Stimulated activated CD4-positive, alpha-beta T cell treated with anti-CD3 and anti-CD28 coated beads, TNF-alpha, amount 100 ng/mL, for 1 hour (primary cell): ENCODE data around the gene TANGO6.
"Not testable (repeated sequence)": the region's sequence is repeated elsewhere in the genome, so short reads cannot be mapped to it uniquely, and the experiment has no call there.

Experiments used
- DNase-seq, 3 donors: peaks; one replicate each; pipeline ENCODE4 v3.0.0-alpha.2; 2020; ENCODE audit warnings: low read depth in 3 of 3, low spot score in 1 of 3

Gene TANGO6

GRCh38 chr16:68960910-68961309, 117.6 kb downstream of the TANGO6 start:
- DNase-seq, result no peak

- DNase-seq, result no peak
Observed at GRCh38 chr16:68961778-68962402, 118.6 kb downstream of the TANGO6 start.

- DNase-seq, result no peak
Observed at GRCh38 chr16:68969338-68969737, 126.0 kb downstream of the TANGO6 start.

DNA sequence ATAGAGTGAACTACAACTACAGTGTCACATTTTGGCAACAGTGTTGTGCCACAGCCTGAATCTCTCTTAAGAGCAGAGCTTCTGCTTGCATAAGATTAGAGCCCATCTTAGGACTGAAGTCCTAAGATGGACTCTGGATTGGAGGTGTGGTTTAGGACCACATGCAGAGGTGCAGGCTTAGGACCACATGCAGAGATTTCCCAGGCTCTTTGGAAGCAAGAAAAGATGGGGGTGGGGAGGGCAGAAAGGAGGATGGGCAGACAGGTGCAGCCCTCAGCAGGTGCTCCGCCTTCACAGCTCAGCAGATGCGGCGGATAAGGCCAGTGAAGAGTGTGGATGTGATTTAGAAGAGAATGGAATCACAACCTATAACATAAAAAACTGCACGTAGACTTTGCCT, 128.7 kb downstream of the TANGO6 start:
- no peak for DNase-seq

DNA sequence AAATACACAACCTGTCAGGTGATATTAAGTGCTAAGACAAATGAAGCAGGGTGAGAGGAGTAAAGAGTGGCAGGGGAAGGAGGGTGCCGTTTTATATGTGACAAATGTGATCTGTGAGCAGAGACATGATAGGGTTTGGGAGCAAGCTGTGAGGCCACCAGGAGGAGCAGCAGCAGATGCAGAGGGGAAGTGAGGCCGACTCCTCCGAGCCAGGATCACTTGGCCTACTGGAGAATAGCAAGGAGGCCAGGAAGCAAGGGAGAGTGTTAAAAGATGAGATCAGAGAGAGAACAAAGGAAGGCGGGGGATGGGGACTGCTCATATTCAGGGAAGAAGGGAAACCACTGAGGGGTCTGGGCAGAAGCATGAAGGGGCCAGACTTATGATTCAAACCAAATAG, 129.4 kb downstream of the TANGO6 start:
- DNase-seq, result no peak

- no peak for DNase-seq
Observed at GRCh38 chr16:68973611-68974120, 130.3 kb downstream of the TANGO6 start.

- no peak for DNase-seq
Observed at GRCh38 chr16:68978303-68978954, 135.1 kb downstream of the TANGO6 start.

- no peak for DNase-seq
Observed at GRCh38 chr16:68980695-68981315, 137.5 kb downstream of the TANGO6 start.

- DNase-seq, result no peak
Observed at GRCh38 chr16:68981971-68982370, 138.6 kb downstream of the TANGO6 start.

GRCh38 chr16:68984467-68984866, 141.1 kb downstream of the TANGO6 start:
- DNase-seq, result no peak

GRCh38 chr16:68985268-68985667, 141.9 kb downstream of the TANGO6 start:
- DNase-seq, result no peak

GRCh38 chr16:68985855-68986254, 142.5 kb downstream of the TANGO6 start:
- no peak for DNase-seq

- no peak for DNase-seq
Observed at GRCh38 chr16:68987734-68988457, 144.6 kb downstream of the TANGO6 start.

DNA sequence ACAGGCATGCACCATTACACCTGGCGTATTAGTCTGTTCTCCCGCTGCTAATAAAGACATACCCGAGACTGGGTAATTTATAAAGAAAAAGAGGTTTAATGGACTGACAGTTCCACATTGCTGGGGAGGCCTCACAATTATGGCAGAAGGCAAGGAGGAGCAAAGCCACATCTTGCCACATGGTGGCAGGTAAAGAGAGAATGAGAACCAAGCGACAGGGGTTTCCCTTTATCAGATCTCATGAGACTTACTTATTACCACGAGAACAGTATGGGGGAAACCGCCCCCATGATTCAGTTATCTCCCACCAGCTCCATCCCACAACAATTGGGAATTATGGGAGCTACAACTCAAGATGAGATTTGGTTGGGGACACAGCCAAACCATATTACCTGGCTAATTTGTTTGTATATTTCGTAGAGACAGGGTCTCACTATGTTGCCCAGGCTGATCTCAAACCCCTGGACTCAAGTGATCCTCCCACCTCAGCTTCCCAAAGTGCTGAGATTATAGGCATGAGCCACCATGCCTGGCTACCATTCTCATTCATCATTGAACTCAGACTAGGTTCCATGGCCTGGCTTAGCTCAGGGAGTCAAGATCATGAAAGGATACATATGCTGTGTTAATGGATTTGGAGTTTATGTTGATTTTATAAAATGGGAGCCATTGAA, 147.0 kb downstream of the TANGO6 start:
- DNase-seq, result not testable (repeated sequence)

DNA sequence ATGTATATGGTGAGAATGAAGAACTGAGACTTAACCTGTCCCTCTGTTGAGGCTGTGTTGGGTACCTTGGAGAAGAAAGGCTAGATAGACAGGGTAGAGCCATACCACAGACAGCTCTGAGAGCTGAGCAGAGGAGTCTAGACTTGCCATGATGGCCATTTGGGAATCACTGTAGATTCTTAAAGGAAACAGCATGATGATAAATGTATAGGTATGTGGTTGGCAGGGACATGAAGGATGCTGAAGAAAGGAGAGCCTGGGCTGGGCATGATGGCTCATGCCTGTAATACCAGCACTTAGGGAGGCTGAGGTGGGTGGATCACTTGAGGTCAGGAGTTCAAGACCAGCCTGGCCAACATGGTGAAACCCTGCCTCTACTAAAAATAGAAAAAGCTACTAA, 147.7 kb downstream of the TANGO6 start:
- DNase-seq, result no peak

DNA sequence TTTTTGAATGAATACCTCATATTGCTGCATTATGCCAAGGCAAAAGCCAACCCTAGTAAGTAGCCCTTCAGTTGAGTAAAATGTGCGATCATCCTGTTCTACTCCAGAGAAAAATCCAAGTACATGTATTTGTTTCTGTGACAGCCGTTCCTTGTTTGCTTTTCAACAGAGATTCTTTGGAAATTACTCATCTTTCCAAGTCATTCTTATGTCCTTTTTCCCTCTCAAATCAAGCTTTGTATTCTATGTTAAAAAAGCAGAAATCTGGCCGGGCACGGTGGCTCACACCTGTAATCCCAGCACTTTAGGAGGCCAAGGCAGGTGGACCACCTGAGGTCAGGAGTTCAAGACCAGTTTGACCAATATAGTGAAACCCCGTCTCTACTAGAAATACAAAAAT, 149.2 kb downstream of the TANGO6 start:
- no peak for DNase-seq

DNA sequence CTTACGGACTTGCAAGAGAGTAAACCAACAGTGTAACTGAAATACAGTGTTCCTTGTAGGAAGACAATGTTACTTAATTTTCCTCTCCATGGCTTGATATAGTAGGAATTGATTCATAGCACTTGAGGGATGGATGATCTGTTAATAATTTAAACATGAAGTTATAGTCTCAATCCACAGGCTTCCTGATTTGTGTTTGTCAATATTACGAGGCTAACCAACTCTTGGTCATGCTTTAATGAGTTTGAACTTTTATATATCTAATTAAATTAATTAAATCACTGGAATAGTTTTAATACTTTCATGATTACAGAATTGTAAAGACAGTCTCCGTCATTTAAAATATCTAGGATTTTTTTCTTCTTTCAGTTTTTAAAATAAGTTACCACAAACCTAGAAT, 150.1 kb downstream of the TANGO6 start:
- no peak for DNase-seq

GRCh38 chr16:68993885-68994284, 150.6 kb downstream of the TANGO6 start:
- no peak for DNase-seq

DNA sequence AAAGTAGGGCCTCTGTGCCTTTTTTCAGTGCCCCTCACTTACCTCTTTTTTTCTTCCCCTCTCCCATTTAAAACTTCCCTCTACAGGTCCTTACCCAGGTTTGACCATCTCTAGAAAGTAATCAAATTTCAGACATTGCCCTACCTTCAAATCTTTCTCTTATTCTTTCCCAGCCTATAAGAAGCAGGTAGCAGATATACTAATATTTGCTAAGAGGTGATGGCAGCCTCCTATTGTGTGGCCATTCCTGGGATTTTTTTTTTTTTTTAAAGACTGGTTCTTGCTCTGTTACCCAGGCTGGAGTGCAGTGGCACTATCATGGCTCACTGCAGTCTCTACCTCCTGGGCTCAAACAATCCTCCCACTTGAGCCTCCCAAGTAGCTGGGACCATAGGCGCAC, 151.0 kb downstream of the TANGO6 start:
- no peak for DNase-seq

DNA sequence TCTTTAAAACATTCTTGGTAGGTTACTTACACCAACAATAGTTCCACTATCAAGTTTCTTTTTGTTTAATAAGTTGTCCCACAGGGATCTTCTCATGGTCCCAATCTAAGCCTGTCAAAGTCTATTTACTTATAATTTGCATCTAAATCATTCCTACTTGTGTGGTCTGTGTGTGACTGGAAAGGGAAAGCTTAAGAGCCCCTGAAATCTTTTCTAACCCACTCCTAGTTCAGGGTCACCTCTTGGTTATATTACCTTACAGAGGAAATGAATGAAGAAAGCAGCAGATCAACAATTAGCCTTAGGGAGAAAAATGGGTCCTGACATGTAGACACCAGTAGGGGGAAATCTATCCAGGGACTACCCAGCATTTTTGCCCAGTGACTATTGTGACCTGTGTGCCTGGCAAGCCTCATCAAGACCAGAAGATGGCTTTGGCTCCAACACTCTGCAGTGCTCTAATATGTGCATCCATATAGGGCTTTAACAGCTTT, 151.7 kb downstream of the TANGO6 start:
- DNase-seq, result no peak

GRCh38 chr16:68997564-68997963, 154.2 kb downstream of the TANGO6 start:
- DNase-seq, result no peak
